Endothelial cell of umbilical vein (primary cell): ENCODE results near the gene ATXN1. TPM values are rescaled to one million over a fixed set of nuclear protein-coding genes. Genes with fewer than 3 reads are reported as not detected.

Experiments
- BruUV-seq: library from RNA; stranded (reverse); fragments of 400-500 nt; replicated peaks from 2 replicates; lab custom pipeline; 2021; lab: Mats Ljungman, UMichigan
- CTCF ChIA-PET: fragments of 300-600, 350-600 bp; sonication (Branson Sonifier 250); formaldehyde crosslinking; loops from one replicate; lab custom pipeline; 2021; ENCODE audit warnings: antibody characterized with exemption, inconsistent platforms; lab: Charles Lee
- POLR2A ChIA-PET: fragments of 300-600, 350-600 bp; sonication (Branson Sonifier 250); formaldehyde crosslinking; loops from one replicate; lab custom pipeline; 2021; ENCODE audit warnings: antibody characterized with exemption, inconsistent platforms; lab: Charles Lee
- DNase-seq: peaks from one replicate; pipeline ENCODE4 v3.0.0-alpha.2; 2011; ENCODE audit warnings: low read depth, low spot score
- FAIRE-seq: peaks from 2 replicates; lab custom pipeline; 2011; peaks lifted over from hg19 to GRCh38; lab: Jason Lieb, UNC
- H2AFZ ChIP-seq: 2 replicates; pipeline ENCODE4 v1.6.0; 2012; ENCODE audit warnings: low read depth, low read length, control low read depth, inconsistent platforms
- H3K27ac ChIP-seq: 2 replicates; pipeline ENCODE4 v1.5.1; 2011; ENCODE audit warnings: low read depth, mild to moderate bottlenecking, control low read depth, low read length, moderate library complexity; ENCODE audit not compliant: insufficient read depth
- H3K27me3 ChIP-seq, 2 experiments: 2 replicates each; pipeline versions ENCODE4 v1.6.0 to v1.6.1; 2011; ENCODE audit warnings: low read length in 2 of 2, mixed read lengths in 1 of 2; ENCODE audit not compliant: control insufficient read depth in 2 of 2, insufficient read depth in 2 of 2
- H3K36me3 ChIP-seq, 2 experiments: 2 replicates in 1 of 2; 3 replicates in 1 of 2; pipeline ENCODE4 v1.5.1; 2011; ENCODE audit warnings: low read length in 2 of 2, mild to moderate bottlenecking in 1 of 2, moderate library complexity in 1 of 2; ENCODE audit not compliant: control insufficient read depth in 2 of 2, insufficient read depth in 2 of 2; ENCODE audit errors: extremely low read depth in 1 of 2
- H3K4me1 ChIP-seq: 3 replicates; pipeline ENCODE4 v1.5.1; 2011; ENCODE audit warnings: mild to moderate bottlenecking, low read length; ENCODE audit not compliant: control insufficient read depth, insufficient read depth; ENCODE audit errors: extremely low read depth
- H3K4me2 ChIP-seq: 2 replicates; pipeline ENCODE4 v1.6.1; 2011; ENCODE audit warnings: low read length, control low read depth, mixed read lengths; ENCODE audit not compliant: insufficient read depth
- H3K4me3 ChIP-seq, 3 experiments: fragments of 200-600 bp in 1 of 3; sonication (generic), shearing (Covaris generic) in 1 of 3; replicated peaks in 1 of 3; 2 replicates each; pipeline ENCODE4 v1.5.1; 2011 to 2016; ENCODE audit warnings: control low read depth in 3 of 3, low read length in 3 of 3, mild to moderate bottlenecking in 2 of 3, inconsistent platforms in 1 of 3, low read depth in 1 of 3, moderate library complexity in 1 of 3; ENCODE audit not compliant: insufficient read depth in 1 of 3
- H3K79me2 ChIP-seq: 2 replicates; pipeline ENCODE4 v1.6.0; 2012; ENCODE audit warnings: low read length, inconsistent platforms; ENCODE audit not compliant: control insufficient read depth, insufficient read depth
- H3K9ac ChIP-seq: replicated peaks from 2 replicates; pipeline ENCODE3; 2011; ENCODE audit warnings: low read length, control low read depth; ENCODE audit not compliant: insufficient read depth; ENCODE audit errors: extremely low read depth
- H3K9me1 ChIP-seq: replicated peaks from 3 replicates; pipeline ENCODE4 v1.6.0; 2011; ENCODE audit warnings: mild to moderate bottlenecking, low read length; ENCODE audit not compliant: control insufficient read depth, insufficient read depth; ENCODE audit errors: extremely low read depth
- H3K9me3 ChIP-seq: replicated peaks from 2 replicates; pipeline ENCODE4 v1.5.1; 2012; ENCODE audit warnings: low read length, inconsistent platforms; ENCODE audit not compliant: control insufficient read depth, insufficient read depth
- H4K20me1 ChIP-seq: replicated peaks from 2 replicates; pipeline ENCODE3; 2011; ENCODE audit warnings: mild to moderate bottlenecking, low read length; ENCODE audit not compliant: control insufficient read depth, insufficient read depth; ENCODE audit errors: extremely low read depth
- CTCF ChIP-seq, 2 donors: IDR thresholded peaks; 1 replicate in 1 of 2; 2 replicates in 1 of 2; pipeline ENCODE4 v1.5.1; 2011; ENCODE audit warnings: low read length in 2 of 2, mild to moderate bottlenecking in 2 of 2, moderate library complexity in 2 of 2, control low read depth in 1 of 2, inconsistent platforms in 1 of 2, low read depth in 1 of 2; ENCODE audit not compliant: insufficient read depth in 1 of 2; ENCODE audit errors: extremely low read depth in 1 of 2
- EZH2 ChIP-seq: IDR thresholded peaks from 2 replicates; pipeline ENCODE4 v1.6.1; 2012; ENCODE audit warnings: borderline replicate concordance, low read depth, mild to moderate bottlenecking, moderate library complexity, low read length, inconsistent platforms; ENCODE audit not compliant: severe bottlenecking
- FOS ChIP-seq: IDR thresholded peaks from 2 replicates; pipeline ENCODE4 v1.6.1; 2011; ENCODE audit warnings: mild to moderate bottlenecking, low read length, moderate library complexity, borderline replicate concordance; ENCODE audit not compliant: insufficient read depth
- GATA2 ChIP-seq: IDR thresholded peaks from 2 replicates; pipeline ENCODE4 v1.7.0; 2011; ENCODE audit warnings: low read depth, mild to moderate bottlenecking, moderate library complexity, mixed read lengths, low read length; ENCODE audit not compliant: insufficient read length, insufficient read depth
- JUN ChIP-seq: IDR thresholded peaks from 2 replicates; pipeline ENCODE4 v1.6.1; 2011; ENCODE audit warnings: borderline replicate concordance, low read depth; ENCODE audit not compliant: insufficient read length, insufficient read depth
- MYC ChIP-seq: IDR thresholded peaks from one replicate; pipeline ENCODE4 v1.6.1; 2011; ENCODE audit warnings: mild to moderate bottlenecking, low read depth, low read length
- POLR2A ChIP-seq: IDR thresholded peaks from 2 replicates; pipeline ENCODE4 v1.6.1; 2012; ENCODE audit warnings: low read depth, mild to moderate bottlenecking, control low read depth, low read length
- POLR2AphosphoS5 ChIP-seq: IDR thresholded peaks from 2 replicates; pipeline ENCODE4 v1.6.1; 2012; ENCODE audit warnings: low read depth, mild to moderate bottlenecking, control low read depth, low read length, moderate library complexity; ENCODE audit not compliant: insufficient read depth
- dilution Hi-C: fragments of 300-500 bp; cut with MboI; formaldehyde crosslinking; loops from one replicate; pipeline ENCODE4 v1.15.0; 2019; ENCODE audit warnings: low sequenced_read_pairs; ENCODE audit not compliant: extremely low pct_ligation_motif_present
- intact Hi-C: fragments of 100-400 bp; cut with micrococcal nuclease; formaldehyde crosslinking; loops from one replicate; pipeline ENCODE4 v1.10.0; 2022
- polyA plus RNA-seq, 4 experiments: library from polyadenylated mRNA; depleted of rRNA in 3 of 4; stranded (reverse) in 3 of 4; unstranded in 1 of 4; fragments of >200 nt; gene quantifications; 2 replicates each; pipeline versions ENCODE4 v1.2.1 to v1.2.3, GENCODE V29; 2011 to 2012; ENCODE audit warnings: missing spikeins in 1 of 4
- total RNA-seq: library from RNA; stranded (reverse); gene quantifications from 2 replicates; pipeline ENCODE4 v1.2.3, GENCODE V29; 2021
- TF ChIP-seq, protein P1 (sequence below): IDR thresholded peaks from 2 replicates; pipeline ENCODE4 v1.6.1; 2011; ENCODE audit not compliant: insufficient read depth, insufficient read length

ATXN1 gene
- total and polyA plus RNA-seq, 2 donors (not counting 3 experiments of a cell fraction or from before 2014, with no cell fraction given) = 16.4 to 33.0 TPM

DNA sequence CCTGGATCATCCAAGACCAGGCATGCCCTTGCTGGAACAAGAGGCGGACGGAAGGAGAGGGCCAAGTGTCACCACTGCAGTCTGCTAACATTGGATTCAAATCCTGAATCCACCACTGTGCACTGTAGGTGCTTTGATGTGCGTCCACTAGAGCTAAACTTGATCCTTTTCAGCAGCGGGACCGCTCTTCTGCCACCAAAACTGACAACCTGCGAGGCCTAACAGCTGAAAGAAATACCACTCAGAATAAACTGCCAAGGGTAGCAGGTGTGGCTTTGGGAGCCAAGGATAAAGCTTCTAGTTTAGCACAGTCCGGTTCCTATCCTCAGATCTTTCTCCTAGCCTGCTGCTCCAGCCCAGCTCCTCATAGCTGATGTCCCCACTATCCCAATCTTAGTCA lies 108.0 kb downstream of the ATXN1 start:
- H3K9ac ChIP-seq = no peak overlapping the region
- BruUV-seq = no TSS peak
- no peak overlapping the region for H3K4me3 ChIP-seq
- no peaks in the 10 kb centered on the region for H3K27me3 ChIP-seq
- no peaks in the 10 kb centered on the region for H3K9me1 ChIP-seq
- H3K79me2 ChIP-seq = no peaks in the 10 kb centered on the region
- H3K4me1 ChIP-seq = no peaks in the 10 kb centered on the region
- H3K4me2 ChIP-seq = no peak overlapping the region
- H4K20me1 ChIP-seq = no peaks in the 10 kb centered on the region
- no peak overlapping the region for H2AFZ ChIP-seq
- ChIA-PET CTCF (no interaction called here), POLR2A (no interaction called here)
- intact Hi-C loops (no loop called here), dilution Hi-C loops (no loop called here)
- peaks cover 0 to 4% of the 10 kb centered on the region in 2 experiments for H3K36me3 ChIP-seq
- no peak overlapping the region for H3K27ac ChIP-seq
- DNase-seq (no peak), FAIRE-seq (no peak)
- TF ChIP-seq CTCF (IDR thresholded peaks at IDR 0.05; ENCODE audit: extremely low read depth in 1 of 2, insufficient read depth in 1 of 2, low read depth in 1 of 2, low read length in 2 of 2) (no peak), FOS (no peak), POLR2A (no peak), POLR2AphosphoS5 (no peak), JUN (no peak), EZH2 (no peak), GATA2 (no peak), MYC (no peak)
- TF ChIP-seq, protein P1, sequence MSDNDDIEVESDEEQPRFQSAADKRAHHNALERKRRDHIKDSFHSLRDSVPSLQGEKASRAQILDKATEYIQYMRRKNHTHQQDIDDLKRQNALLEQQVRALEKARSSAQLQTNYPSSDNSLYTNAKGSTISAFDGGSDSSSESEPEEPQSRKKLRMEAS = no peak
- H3K9me3 ChIP-seq = no peaks in the 10 kb centered on the region
